Endothelial cell of umbilical vein (primary cell): ENCODE data around the gene LMTK3. TPM values are rescaled to one million over a fixed set of nuclear protein-coding genes. Genes with fewer than 3 reads are reported as not detected.

Source experiments
- BruUV-seq: library from RNA; stranded (reverse); fragments of 400-500 nt; replicated peaks from 2 replicates; lab custom pipeline; 2021; lab: Mats Ljungman, UMichigan
- CTCF ChIA-PET: fragments of 300-600, 350-600 bp; sonication (Branson Sonifier 250); formaldehyde crosslinking; loops from one replicate; lab custom pipeline; 2021; ENCODE audit warnings: antibody characterized with exemption, inconsistent platforms; lab: Charles Lee
- POLR2A ChIA-PET: fragments of 300-600, 350-600 bp; sonication (Branson Sonifier 250); formaldehyde crosslinking; loops from one replicate; lab custom pipeline; 2021; ENCODE audit warnings: antibody characterized with exemption, inconsistent platforms; lab: Charles Lee
- DNase-seq: peaks from one replicate; pipeline ENCODE4 v3.0.0-alpha.2; 2011; ENCODE audit warnings: low read depth, low spot score
- FAIRE-seq: peaks from 2 replicates; lab custom pipeline; 2011; peaks lifted over from hg19 to GRCh38; lab: Jason Lieb, UNC
- H2AFZ ChIP-seq: 2 replicates; pipeline ENCODE4 v1.6.0; 2012; ENCODE audit warnings: low read depth, low read length, control low read depth, inconsistent platforms
- H3K27ac ChIP-seq: 2 replicates; pipeline ENCODE4 v1.5.1; 2011; ENCODE audit warnings: low read depth, mild to moderate bottlenecking, control low read depth, low read length, moderate library complexity; ENCODE audit not compliant: insufficient read depth
- H3K27me3 ChIP-seq, 2 experiments: 2 replicates each; pipeline versions ENCODE4 v1.6.0 to v1.6.1; 2011; ENCODE audit warnings: low read length in 2 of 2, mixed read lengths in 1 of 2; ENCODE audit not compliant: control insufficient read depth in 2 of 2, insufficient read depth in 2 of 2
- H3K36me3 ChIP-seq, 2 experiments: 2 replicates in 1 of 2; 3 replicates in 1 of 2; pipeline ENCODE4 v1.5.1; 2011; ENCODE audit warnings: low read length in 2 of 2, mild to moderate bottlenecking in 1 of 2, moderate library complexity in 1 of 2; ENCODE audit not compliant: control insufficient read depth in 2 of 2, insufficient read depth in 2 of 2; ENCODE audit errors: extremely low read depth in 1 of 2
- H3K4me1 ChIP-seq: 3 replicates; pipeline ENCODE4 v1.5.1; 2011; ENCODE audit warnings: mild to moderate bottlenecking, low read length; ENCODE audit not compliant: control insufficient read depth, insufficient read depth; ENCODE audit errors: extremely low read depth
- H3K4me2 ChIP-seq: 2 replicates; pipeline ENCODE4 v1.6.1; 2011; ENCODE audit warnings: low read length, control low read depth, mixed read lengths; ENCODE audit not compliant: insufficient read depth
- H3K4me3 ChIP-seq, 3 experiments: fragments of 200-600 bp in 1 of 3; sonication (generic), shearing (Covaris generic) in 1 of 3; replicated peaks in 1 of 3; 2 replicates each; pipeline ENCODE4 v1.5.1; 2011 to 2016; ENCODE audit warnings: control low read depth in 3 of 3, low read length in 3 of 3, mild to moderate bottlenecking in 2 of 3, inconsistent platforms in 1 of 3, low read depth in 1 of 3, moderate library complexity in 1 of 3; ENCODE audit not compliant: insufficient read depth in 1 of 3
- H3K79me2 ChIP-seq: 2 replicates; pipeline ENCODE4 v1.6.0; 2012; ENCODE audit warnings: low read length, inconsistent platforms; ENCODE audit not compliant: control insufficient read depth, insufficient read depth
- H3K9ac ChIP-seq: replicated peaks from 2 replicates; pipeline ENCODE3; 2011; ENCODE audit warnings: low read length, control low read depth; ENCODE audit not compliant: insufficient read depth; ENCODE audit errors: extremely low read depth
- H3K9me1 ChIP-seq: replicated peaks from 3 replicates; pipeline ENCODE4 v1.6.0; 2011; ENCODE audit warnings: mild to moderate bottlenecking, low read length; ENCODE audit not compliant: control insufficient read depth, insufficient read depth; ENCODE audit errors: extremely low read depth
- H3K9me3 ChIP-seq: replicated peaks from 2 replicates; pipeline ENCODE4 v1.5.1; 2012; ENCODE audit warnings: low read length, inconsistent platforms; ENCODE audit not compliant: control insufficient read depth, insufficient read depth
- H4K20me1 ChIP-seq: replicated peaks from 2 replicates; pipeline ENCODE3; 2011; ENCODE audit warnings: mild to moderate bottlenecking, low read length; ENCODE audit not compliant: control insufficient read depth, insufficient read depth; ENCODE audit errors: extremely low read depth
- EZH2 ChIP-seq: IDR thresholded peaks from 2 replicates; pipeline ENCODE4 v1.6.1; 2012; ENCODE audit warnings: borderline replicate concordance, low read depth, mild to moderate bottlenecking, moderate library complexity, low read length, inconsistent platforms; ENCODE audit not compliant: severe bottlenecking
- FOS ChIP-seq: IDR thresholded peaks from 2 replicates; pipeline ENCODE4 v1.6.1; 2011; ENCODE audit warnings: mild to moderate bottlenecking, low read length, moderate library complexity, borderline replicate concordance; ENCODE audit not compliant: insufficient read depth
- GATA2 ChIP-seq: IDR thresholded peaks from 2 replicates; pipeline ENCODE4 v1.7.0; 2011; ENCODE audit warnings: low read depth, mild to moderate bottlenecking, moderate library complexity, mixed read lengths, low read length; ENCODE audit not compliant: insufficient read length, insufficient read depth
- JUN ChIP-seq: IDR thresholded peaks from 2 replicates; pipeline ENCODE4 v1.6.1; 2011; ENCODE audit warnings: borderline replicate concordance, low read depth; ENCODE audit not compliant: insufficient read length, insufficient read depth
- MYC ChIP-seq: IDR thresholded peaks from one replicate; pipeline ENCODE4 v1.6.1; 2011; ENCODE audit warnings: mild to moderate bottlenecking, low read depth, low read length
- POLR2A ChIP-seq: IDR thresholded peaks from 2 replicates; pipeline ENCODE4 v1.6.1; 2012; ENCODE audit warnings: low read depth, mild to moderate bottlenecking, control low read depth, low read length
- POLR2AphosphoS5 ChIP-seq: IDR thresholded peaks from 2 replicates; pipeline ENCODE4 v1.6.1; 2012; ENCODE audit warnings: low read depth, mild to moderate bottlenecking, control low read depth, low read length, moderate library complexity; ENCODE audit not compliant: insufficient read depth
- dilution Hi-C: fragments of 300-500 bp; cut with MboI; formaldehyde crosslinking; loops from one replicate; pipeline ENCODE4 v1.15.0; 2019; ENCODE audit warnings: low sequenced_read_pairs; ENCODE audit not compliant: extremely low pct_ligation_motif_present
- intact Hi-C: fragments of 100-400 bp; cut with micrococcal nuclease; formaldehyde crosslinking; loops from one replicate; pipeline ENCODE4 v1.10.0; 2022
- polyA plus RNA-seq, 4 experiments: library from polyadenylated mRNA; depleted of rRNA in 3 of 4; stranded (reverse) in 3 of 4; unstranded in 1 of 4; fragments of >200 nt; gene quantifications; 2 replicates each; pipeline versions ENCODE4 v1.2.1 to v1.2.3, GENCODE V29; 2011 to 2012; ENCODE audit warnings: missing spikeins in 1 of 4
- total RNA-seq: library from RNA; stranded (reverse); gene quantifications from 2 replicates; pipeline ENCODE4 v1.2.3, GENCODE V29; 2021
- TF ChIP-seq, protein P1 (sequence below): IDR thresholded peaks from 2 replicates; pipeline ENCODE4 v1.6.1; 2011; ENCODE audit not compliant: insufficient read depth, insufficient read length
- TF ChIP-seq, protein P2 (sequence below), 2 donors: IDR thresholded peaks; 1 replicate in 1 of 2; 2 replicates in 1 of 2; pipeline ENCODE4 v1.5.1; 2011; ENCODE audit warnings: low read length in 2 of 2, mild to moderate bottlenecking in 2 of 2, moderate library complexity in 2 of 2, control low read depth in 1 of 2, inconsistent platforms in 1 of 2, low read depth in 1 of 2; ENCODE audit not compliant: insufficient read depth in 1 of 2; ENCODE audit errors: extremely low read depth in 1 of 2

LMTK3 gene
- total and polyA plus RNA-seq, 2 donors (not counting 3 experiments of a cell fraction or from before 2014, with no cell fraction given): 0.11 to 0.14 TPM

GRCh38 chr19:48499316-48500090 lies 12.1 kb downstream of the LMTK3 start:
- no TSS peak for BruUV-seq
- DNase-seq (no peak), FAIRE-seq (no peak)
- ChIA-PET CTCF (no interaction called here), POLR2A (no interaction called here)
- dilution Hi-C loops (no loop called here), intact Hi-C loops (no loop called here)
- Histone ChIP-seq H3K4me3 (no peak overlapping the region), H3K9me1 (no peaks in the 10 kb centered on the region), H3K36me3 (no peaks in the 10 kb centered on the region), H3K79me2 (no peaks in the 10 kb centered on the region), H3K4me1 (peaks cover 8% of the 10 kb centered on the region), H3K27ac (no peak overlapping the region), H2AFZ (no peak overlapping the region), H3K9me3 (no peaks in the 10 kb centered on the region), H3K4me2 (no peak overlapping the region), H4K20me1 (no peaks in the 10 kb centered on the region), H3K9ac (no peak overlapping the region), H3K27me3 (peaks cover 2 to 7% of the 10 kb centered on the region in 2 experiments)
- TF ChIP-seq, protein P1, sequence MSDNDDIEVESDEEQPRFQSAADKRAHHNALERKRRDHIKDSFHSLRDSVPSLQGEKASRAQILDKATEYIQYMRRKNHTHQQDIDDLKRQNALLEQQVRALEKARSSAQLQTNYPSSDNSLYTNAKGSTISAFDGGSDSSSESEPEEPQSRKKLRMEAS: no peak
- TF ChIP-seq POLR2AphosphoS5: no peak
- no peak for TF ChIP-seq GATA2
- TF ChIP-seq EZH2: no peak
- no peak for TF ChIP-seq MYC
- TF ChIP-seq POLR2A: no peak
- no peak for TF ChIP-seq JUN
- no peak for TF ChIP-seq FOS
- TF ChIP-seq, protein P2, sequence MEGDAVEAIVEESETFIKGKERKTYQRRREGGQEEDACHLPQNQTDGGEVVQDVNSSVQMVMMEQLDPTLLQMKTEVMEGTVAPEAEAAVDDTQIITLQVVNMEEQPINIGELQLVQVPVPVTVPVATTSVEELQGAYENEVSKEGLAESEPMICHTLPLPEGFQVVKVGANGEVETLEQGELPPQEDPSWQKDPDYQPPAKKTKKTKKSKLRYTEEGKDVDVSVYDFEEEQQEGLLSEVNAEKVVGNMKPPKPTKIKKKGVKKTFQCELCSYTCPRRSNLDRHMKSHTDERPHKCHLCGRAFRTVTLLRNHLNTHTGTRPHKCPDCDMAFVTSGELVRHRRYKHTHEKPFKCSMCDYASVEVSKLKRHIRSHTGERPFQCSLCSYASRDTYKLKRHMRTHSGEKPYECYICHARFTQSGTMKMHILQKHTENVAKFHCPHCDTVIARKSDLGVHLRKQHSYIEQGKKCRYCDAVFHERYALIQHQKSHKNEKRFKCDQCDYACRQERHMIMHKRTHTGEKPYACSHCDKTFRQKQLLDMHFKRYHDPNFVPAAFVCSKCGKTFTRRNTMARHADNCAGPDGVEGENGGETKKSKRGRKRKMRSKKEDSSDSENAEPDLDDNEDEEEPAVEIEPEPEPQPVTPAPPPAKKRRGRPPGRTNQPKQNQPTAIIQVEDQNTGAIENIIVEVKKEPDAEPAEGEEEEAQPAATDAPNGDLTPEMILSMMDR (IDR thresholded peaks at IDR 0.05; ENCODE audit: extremely low read depth in 1 of 2, insufficient read depth in 1 of 2, low read depth in 1 of 2, low read length in 2 of 2): no peak
